ENCODE measurements around the gene SDHAF2. TPM values are rescaled to one million over a fixed set of nuclear protein-coding genes. Genes with fewer than 3 reads are reported as not detected.

Gene SDHAF2
- total RNA-seq, 4 donors from 2014 or later = 32.1 to 84.4 (median 53.8) TPM

DNA sequence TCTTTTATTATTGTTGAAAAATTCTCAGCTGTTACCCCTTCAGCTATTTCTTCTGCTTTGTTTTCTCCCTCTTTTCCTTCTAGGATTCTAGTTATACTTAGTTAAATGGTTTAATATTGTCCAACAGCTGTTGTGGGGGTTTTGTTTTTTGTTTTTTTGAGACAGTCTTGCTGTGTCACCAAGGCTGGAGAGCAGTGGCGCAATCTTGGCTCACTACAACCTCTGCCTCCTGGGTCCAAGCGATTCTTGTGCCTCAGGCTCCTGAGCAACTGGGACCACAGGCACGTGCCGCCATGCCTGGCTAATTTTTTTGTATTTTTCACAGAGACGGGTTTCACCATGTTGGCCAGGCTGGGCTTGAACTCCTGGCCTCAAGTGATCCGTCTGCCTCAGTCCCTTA lies 12.7 kb downstream of the SDHAF2 start:
- Histone ChIP-seq H3K27me3 (no peaks in the 10 kb centered on the region), H3K27ac (peak overlapping the region in 3 of 4 donors; percentile 29 to 51 (median 45)), H3K9me3 (no peaks in the 10 kb centered on the region), H3K4me1 (peaks cover 29 to 32% of the 10 kb centered on the region in 2 donors), H3K4me3 (no peak overlapping the region), H3K36me3 (peaks cover 6 to 33% of the 10 kb centered on the region in 2 donors)
- TF ChIP-seq, protein P1, sequence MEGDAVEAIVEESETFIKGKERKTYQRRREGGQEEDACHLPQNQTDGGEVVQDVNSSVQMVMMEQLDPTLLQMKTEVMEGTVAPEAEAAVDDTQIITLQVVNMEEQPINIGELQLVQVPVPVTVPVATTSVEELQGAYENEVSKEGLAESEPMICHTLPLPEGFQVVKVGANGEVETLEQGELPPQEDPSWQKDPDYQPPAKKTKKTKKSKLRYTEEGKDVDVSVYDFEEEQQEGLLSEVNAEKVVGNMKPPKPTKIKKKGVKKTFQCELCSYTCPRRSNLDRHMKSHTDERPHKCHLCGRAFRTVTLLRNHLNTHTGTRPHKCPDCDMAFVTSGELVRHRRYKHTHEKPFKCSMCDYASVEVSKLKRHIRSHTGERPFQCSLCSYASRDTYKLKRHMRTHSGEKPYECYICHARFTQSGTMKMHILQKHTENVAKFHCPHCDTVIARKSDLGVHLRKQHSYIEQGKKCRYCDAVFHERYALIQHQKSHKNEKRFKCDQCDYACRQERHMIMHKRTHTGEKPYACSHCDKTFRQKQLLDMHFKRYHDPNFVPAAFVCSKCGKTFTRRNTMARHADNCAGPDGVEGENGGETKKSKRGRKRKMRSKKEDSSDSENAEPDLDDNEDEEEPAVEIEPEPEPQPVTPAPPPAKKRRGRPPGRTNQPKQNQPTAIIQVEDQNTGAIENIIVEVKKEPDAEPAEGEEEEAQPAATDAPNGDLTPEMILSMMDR (IDR thresholded peaks at IDR 0.05 in 4 of 5, conservative IDR thresholded peaks at IDR 0.05 in 1 of 5) = no peak
- TF ChIP-seq POLR2A (IDR thresholded peaks at IDR 0.05) = no peak
- ATAC-seq (no peak), DNase-seq (peak in 1 of 2 donors; percentile 51)
- in situ Hi-C loops (cut with MboI; ENCODE audit: low sequenced_read_pairs in 4 of 4) (loop anchor here in 1 of 4 donors (10.0 kb wide), 1 partner anchor 72 kb away; no protein-coding TSS in a partner anchor), intact Hi-C loops (cut with DNase I; ENCODE audit: low total_unique reads) (no loop called here)

DNA sequence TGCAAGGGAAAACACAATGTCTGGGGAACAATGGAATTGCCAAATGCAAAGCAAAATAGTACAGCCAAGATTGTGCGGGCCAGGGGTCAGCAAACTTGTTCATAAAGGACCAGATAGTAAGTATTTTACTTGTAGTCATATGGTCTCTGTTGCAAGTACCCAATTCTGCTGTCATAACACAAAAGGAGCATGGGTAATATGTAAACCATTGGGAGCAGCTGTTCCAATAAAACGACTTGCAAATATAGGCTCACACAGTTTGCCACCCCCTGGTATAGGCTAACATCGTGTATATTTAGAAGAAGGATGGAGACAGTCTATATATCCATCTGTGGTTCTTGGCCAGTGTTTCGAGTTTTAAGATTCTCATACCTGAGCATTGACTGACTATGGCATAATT lies 15.6 kb downstream of the SDHAF2 start:
- Histone ChIP-seq H3K27me3 (no peaks in the 10 kb centered on the region), H3K4me3 (no peak overlapping the region), H3K36me3 (peaks cover 0 to 5% of the 10 kb centered on the region in 2 donors), H3K9me3 (no peaks in the 10 kb centered on the region), H3K27ac (peak overlapping the region; percentile 78 to 90 (median 83)), H3K4me1 (peaks cover 53 to 54% of the 10 kb centered on the region in 2 donors)
- in situ Hi-C loops (cut with MboI; ENCODE audit: low sequenced_read_pairs in 4 of 4) (loop anchor here (5.0 to 10.0 kb wide), 2 partner anchors 69 to 72 kb away; no protein-coding TSS in a partner anchor), intact Hi-C loops (cut with DNase I; ENCODE audit: low total_unique reads) (no loop called here)
- DNase-seq (no peak), ATAC-seq (no peak)
- TF ChIP-seq POLR2A (IDR thresholded peaks at IDR 0.05) = no peak
- TF ChIP-seq, protein P1 (IDR thresholded peaks at IDR 0.05 in 4 of 5, conservative IDR thresholded peaks at IDR 0.05 in 1 of 5) = no peak

DNA sequence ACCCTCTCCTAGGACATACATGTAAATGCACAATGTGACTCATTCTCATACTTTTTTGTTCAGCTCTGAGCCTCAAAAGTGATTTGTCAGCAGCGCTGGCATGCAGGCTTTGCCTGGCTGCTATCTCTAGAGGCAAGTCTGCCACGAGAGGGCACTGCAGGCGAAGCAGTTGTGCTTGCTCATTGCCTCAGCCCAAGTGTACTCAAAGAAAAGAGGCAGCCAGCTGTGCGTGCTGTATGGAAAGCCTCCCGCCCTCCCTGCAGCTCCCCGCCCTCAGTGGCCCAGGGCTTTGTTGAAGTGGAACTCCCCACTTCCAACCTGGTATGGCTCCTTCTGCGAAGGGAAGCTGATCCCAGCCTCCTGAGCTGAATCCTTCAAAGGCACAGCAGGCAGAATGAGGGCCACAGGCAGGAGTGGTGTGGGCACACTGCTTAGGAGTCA lies 16.3 kb downstream of the SDHAF2 start:
- Histone ChIP-seq H3K27me3 (no peaks in the 10 kb centered on the region), H3K36me3 (peaks cover 0 to 7% of the 10 kb centered on the region in 2 donors), H3K4me1 (peaks cover 54 to 57% of the 10 kb centered on the region in 2 donors), H3K27ac (peak overlapping the region; percentile 78 to 90 (median 83)), H3K4me3 (no peak overlapping the region), H3K9me3 (no peaks in the 10 kb centered on the region)
- DNase-seq (peak; percentile 79 to 93), ATAC-seq (peak; percentile 82 to 87)
- in situ Hi-C loops (cut with MboI; ENCODE audit: low sequenced_read_pairs in 4 of 4) = loop anchor here (5.0 to 10.0 kb wide), 2 partner anchors 69 to 71 kb away; no protein-coding TSS in a partner anchor
- intact Hi-C loops (cut with DNase I; ENCODE audit: low total_unique reads) = loop anchor here (1.0 kb wide), 1 partner anchor 71 kb away; no protein-coding TSS in a partner anchor
- TF ChIP-seq, protein P1 (IDR thresholded peaks at IDR 0.05 in 4 of 5, conservative IDR thresholded peaks at IDR 0.05 in 1 of 5) = peak; percentile 86 to 91 (median 88)
- no peak for TF ChIP-seq POLR2A (IDR thresholded peaks at IDR 0.05)

- intact Hi-C loops (cut with DNase I; ENCODE audit: low total_unique reads) = loop anchor here (1.0 kb wide), 1 partner anchor 25 kb away; no protein-coding TSS in a partner anchor
- Histone ChIP-seq H3K36me3 (peaks cover 0 to 8% of the 10 kb centered on the region in 2 donors), H3K27ac (peak overlapping the region; percentile 78 to 90 (median 83)), H3K9me3 (no peaks in the 10 kb centered on the region), H3K4me1 (peaks cover 54 to 57% of the 10 kb centered on the region in 2 donors), H3K4me3 (peak overlapping the region in 2 of 4 donors; percentile 1 to 14), H3K27me3 (no peaks in the 10 kb centered on the region)
- in situ Hi-C loops (cut with MboI; ENCODE audit: low sequenced_read_pairs in 4 of 4) = loop anchor here (5.0 to 10.0 kb wide), 2 partner anchors 67 to 69 kb away; no protein-coding TSS in a partner anchor
- TF ChIP-seq, protein P1 (IDR thresholded peaks at IDR 0.05 in 4 of 5, conservative IDR thresholded peaks at IDR 0.05 in 1 of 5) = no peak
- peak in 1 of 2 donors; percentile 49 for TF ChIP-seq POLR2A (IDR thresholded peaks at IDR 0.05)
- peak; percentile 34 to 37 for DNase-seq
- peak; percentile 73 to 80 for ATAC-seq
Observed at GRCh38 chr11:61447601-61448551, 18.0 kb downstream of the SDHAF2 start.

Data from gastrocnemius medialis (tissue), 4 donors.